GM12878 (cell line): ENCODE data around the gene CSRP2.

Source experiments
- RBBP5 ChIP-seq: fragments of 200-600 bp; sonication (generic); conservative IDR thresholded peaks from 2 replicates; pipeline ENCODE4 v1.6.1; 2016
- TF ChIP-seq, protein P1 (sequence below): fragments of 450-650 bp; IDR thresholded peaks from 2 replicates; pipeline ENCODE4 v1.6.1; 2014; ENCODE audit warnings: mild to moderate bottlenecking
- TF ChIP-seq, protein P2 (sequence below): IDR thresholded peaks from 2 replicates; pipeline ENCODE4 v1.6.1; 2012; ENCODE audit warnings: low read depth, low read length, improper control_type of control experiment

DNA sequence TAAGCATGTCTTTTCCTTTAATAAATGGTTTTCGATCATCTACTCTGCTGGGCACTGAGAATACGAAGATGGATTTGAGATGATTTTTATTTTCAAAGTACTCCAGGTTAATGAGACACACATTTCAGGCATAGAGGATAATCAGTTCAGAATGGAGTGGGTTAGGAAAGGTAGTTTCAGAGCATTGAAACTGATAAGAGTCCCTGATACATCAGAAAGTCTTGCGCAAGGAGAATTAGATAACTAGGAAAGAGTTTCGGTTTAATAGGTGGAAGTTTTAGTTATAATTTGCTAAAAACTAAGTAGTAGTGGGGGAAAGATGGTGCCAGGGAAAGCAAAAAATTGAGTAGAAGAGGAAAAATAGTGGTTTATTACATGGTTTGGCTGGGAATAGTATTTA, 64.8 kb downstream of the CSRP2 start:
- no peak for TF ChIP-seq RBBP5
- TF ChIP-seq, protein P1, sequence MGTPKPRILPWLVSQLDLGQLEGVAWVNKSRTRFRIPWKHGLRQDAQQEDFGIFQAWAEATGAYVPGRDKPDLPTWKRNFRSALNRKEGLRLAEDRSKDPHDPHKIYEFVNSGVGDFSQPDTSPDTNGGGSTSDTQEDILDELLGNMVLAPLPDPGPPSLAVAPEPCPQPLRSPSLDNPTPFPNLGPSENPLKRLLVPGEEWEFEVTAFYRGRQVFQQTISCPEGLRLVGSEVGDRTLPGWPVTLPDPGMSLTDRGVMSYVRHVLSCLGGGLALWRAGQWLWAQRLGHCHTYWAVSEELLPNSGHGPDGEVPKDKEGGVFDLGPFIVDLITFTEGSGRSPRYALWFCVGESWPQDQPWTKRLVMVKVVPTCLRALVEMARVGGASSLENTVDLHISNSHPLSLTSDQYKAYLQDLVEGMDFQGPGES: no peak
- TF ChIP-seq, protein P2, sequence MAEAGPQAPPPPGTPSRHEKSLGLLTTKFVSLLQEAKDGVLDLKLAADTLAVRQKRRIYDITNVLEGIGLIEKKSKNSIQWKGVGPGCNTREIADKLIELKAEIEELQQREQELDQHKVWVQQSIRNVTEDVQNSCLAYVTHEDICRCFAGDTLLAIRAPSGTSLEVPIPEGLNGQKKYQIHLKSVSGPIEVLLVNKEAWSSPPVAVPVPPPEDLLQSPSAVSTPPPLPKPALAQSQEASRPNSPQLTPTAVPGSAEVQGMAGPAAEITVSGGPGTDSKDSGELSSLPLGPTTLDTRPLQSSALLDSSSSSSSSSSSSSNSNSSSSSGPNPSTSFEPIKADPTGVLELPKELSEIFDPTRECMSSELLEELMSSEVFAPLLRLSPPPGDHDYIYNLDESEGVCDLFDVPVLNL: no peak
